Embryonic facial prominence (tissue), 1 donor: ENCODE data around the gene MVD.

ENCODE experiments used
- DNase-seq: peaks from one replicate; pipeline ENCODE4 v3.0.0-alpha.2; 2016; ENCODE audit errors: extremely low spot score

Gene MVD

DNA sequence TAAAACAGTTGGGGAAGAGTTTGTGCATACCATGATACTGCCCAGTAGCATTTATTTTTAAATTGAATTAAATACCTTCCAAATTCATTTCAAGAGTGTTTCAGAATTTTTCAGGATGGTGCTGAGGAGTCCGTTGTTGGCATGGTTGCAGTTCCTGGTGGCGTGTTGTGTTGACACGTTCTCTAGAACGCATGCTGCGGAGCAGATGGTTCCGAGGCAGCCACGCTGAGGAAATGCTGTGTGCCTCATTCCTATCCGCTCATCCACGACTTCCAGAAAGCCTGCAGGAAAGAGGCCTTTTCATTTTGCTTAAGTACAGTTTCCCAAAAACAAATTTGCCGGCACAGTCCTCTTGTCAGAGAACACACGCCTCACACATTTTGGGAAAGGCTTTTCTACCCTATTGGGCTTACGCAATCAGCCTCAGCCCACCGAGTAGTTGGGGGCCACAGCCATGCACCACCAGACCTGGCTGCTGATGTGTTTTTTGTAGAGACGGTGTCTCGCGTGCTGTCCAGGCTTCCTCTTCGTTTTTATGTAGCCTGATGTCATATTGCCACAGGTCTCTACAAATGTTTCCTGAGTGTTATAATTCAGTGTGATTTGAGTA, 56.6 kb downstream of the MVD start:
- DNase-seq = no peak

DNA sequence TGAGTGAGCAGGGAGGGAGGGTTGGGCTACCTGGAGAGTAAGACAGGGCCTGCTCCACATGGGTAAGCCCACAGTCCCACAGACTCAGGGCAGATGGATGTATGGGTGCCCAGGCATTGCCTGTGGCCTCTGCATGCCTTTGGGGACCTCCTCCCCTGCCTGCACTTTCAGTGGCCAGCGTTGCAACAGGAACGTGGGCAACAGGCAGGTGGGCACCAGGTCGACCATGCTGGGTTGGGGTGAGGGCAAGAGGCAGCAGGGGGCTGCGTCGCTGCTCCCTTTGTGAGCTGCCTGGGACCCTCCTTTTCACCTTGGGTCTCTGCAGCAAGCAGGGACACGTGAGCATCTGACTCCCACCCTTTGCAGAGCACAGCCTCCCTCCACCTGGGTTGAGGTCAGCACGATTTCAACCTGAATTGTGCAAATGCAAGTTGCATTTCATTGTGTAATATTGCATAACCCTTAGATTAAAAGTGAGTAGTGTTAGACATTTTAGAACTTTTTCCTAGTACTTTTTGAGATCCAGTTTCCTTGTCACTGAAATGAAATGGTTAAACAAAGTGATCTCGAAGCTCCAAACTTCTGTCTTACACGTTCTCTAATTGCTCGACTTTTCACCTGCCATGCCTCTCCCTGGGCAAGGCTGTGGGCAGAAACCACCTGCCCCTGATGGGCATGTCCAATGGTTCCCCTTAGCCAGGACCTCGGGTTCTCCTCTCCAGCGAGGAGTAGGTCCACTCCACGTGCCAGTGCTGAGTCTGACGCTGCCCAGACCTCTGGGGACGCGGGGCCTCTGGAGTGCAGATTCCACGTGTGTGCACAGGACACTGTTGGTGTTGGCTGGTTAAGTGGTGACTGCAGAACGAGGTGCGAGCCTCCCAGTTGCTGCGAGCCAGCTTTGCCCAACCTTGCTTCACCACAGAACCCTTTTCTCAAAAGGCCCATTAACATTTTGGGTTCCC, 57.4 kb downstream of the MVD start:
- no peak for DNase-seq

DNA sequence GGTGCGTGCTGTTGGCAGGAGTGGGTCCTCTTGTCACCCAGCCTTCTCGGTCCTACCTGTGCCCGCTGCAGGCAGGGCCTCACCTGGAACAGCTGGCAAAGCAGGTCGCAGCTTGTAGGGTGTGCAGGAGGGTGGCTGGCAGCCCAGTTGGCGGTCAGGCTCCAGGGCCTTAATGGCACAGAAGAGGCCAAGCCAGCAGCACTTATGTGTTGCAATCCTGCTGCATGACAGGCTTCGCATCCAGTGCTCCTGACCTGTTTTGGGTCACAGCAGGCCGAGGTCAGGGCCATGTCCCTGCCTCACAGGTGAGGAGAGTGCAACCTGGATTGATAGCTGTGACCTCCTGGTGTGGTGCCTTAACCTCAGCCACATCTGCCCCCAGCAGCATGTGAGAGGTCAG, 60.8 kb downstream of the MVD start:
- no peak for DNase-seq
